ENCODE measurements around the gene OSM. TPM values are rescaled to one million over a fixed set of nuclear protein-coding genes. Genes with fewer than 3 reads are reported as not detected.

OSM gene
- total RNA-seq, 1 donor from 2014 or later: not detected

DNA sequence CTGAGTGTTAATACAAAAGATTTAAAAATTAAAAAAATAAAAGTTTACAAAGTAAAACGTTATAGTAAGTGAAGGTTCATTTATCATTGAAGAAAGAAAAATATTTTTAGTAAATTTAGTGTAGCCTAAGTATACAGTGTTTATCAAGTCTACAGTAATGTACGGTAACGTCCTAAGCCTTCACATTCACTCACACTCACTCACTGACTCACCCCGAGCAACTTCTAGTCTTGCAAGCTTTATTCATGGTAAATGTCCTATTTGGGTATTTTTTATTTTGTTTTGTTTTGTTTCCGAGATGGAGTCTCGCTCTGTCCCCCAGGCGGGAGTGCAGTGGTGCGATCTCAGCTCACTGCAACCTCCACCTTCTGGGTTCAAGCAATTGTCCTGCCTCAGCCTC lies 13.9 kb upstream of the OSM start:
- no peak for DNase-seq (ENCODE audit: low spot score in 2 of 2, unreplicated experiment in 2 of 2)
- H3K27ac Mint-ChIP-seq: no peak overlapping the region
- peaks cover 9% of the 10 kb centered on the region for H3K4me1 Mint-ChIP-seq
- H3K9me3 Mint-ChIP-seq: no peaks in the 10 kb centered on the region
- TF ChIP-seq, protein P1, sequence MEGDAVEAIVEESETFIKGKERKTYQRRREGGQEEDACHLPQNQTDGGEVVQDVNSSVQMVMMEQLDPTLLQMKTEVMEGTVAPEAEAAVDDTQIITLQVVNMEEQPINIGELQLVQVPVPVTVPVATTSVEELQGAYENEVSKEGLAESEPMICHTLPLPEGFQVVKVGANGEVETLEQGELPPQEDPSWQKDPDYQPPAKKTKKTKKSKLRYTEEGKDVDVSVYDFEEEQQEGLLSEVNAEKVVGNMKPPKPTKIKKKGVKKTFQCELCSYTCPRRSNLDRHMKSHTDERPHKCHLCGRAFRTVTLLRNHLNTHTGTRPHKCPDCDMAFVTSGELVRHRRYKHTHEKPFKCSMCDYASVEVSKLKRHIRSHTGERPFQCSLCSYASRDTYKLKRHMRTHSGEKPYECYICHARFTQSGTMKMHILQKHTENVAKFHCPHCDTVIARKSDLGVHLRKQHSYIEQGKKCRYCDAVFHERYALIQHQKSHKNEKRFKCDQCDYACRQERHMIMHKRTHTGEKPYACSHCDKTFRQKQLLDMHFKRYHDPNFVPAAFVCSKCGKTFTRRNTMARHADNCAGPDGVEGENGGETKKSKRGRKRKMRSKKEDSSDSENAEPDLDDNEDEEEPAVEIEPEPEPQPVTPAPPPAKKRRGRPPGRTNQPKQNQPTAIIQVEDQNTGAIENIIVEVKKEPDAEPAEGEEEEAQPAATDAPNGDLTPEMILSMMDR (IDR thresholded peaks at IDR 0.05; ENCODE audit: unreplicated experiment): no peak
- peaks cover 3% of the 10 kb centered on the region for H3K36me3 Mint-ChIP-seq
- no peaks in the 10 kb centered on the region for H3K27me3 Mint-ChIP-seq (ENCODE audit: low read depth)
- H3K4me3 Mint-ChIP-seq: no peak overlapping the region

DNA sequence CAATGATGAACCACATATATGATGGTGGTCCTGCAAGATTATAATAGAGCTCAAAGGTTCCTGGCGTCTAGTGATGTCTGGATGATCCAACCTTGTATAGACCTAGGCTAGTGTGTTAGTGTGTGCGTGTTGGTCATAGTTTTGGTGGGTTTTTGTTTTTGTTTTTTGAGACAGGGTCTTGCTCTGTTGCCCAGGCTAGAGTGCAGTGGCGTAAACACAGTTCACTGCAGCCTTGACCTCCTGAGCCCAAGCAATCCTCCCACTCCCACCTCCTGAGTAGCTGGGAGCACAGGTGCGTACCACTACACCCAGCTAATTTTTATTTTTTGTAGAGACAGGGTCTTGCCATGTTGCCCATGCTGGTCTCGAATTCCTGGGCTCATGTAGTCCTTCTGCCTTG lies 13.3 kb upstream of the OSM start:
- no peak for DNase-seq (ENCODE audit: low spot score in 2 of 2, unreplicated experiment in 2 of 2)
- H3K4me1 Mint-ChIP-seq: peaks cover 9% of the 10 kb centered on the region
- H3K27ac Mint-ChIP-seq: no peak overlapping the region
- H3K4me3 Mint-ChIP-seq: no peak overlapping the region
- peaks cover 2% of the 10 kb centered on the region for H3K36me3 Mint-ChIP-seq
- no peaks in the 10 kb centered on the region for H3K27me3 Mint-ChIP-seq (ENCODE audit: low read depth)
- no peaks in the 10 kb centered on the region for H3K9me3 Mint-ChIP-seq
- TF ChIP-seq, protein P1 (IDR thresholded peaks at IDR 0.05; ENCODE audit: unreplicated experiment): no peak

DNA sequence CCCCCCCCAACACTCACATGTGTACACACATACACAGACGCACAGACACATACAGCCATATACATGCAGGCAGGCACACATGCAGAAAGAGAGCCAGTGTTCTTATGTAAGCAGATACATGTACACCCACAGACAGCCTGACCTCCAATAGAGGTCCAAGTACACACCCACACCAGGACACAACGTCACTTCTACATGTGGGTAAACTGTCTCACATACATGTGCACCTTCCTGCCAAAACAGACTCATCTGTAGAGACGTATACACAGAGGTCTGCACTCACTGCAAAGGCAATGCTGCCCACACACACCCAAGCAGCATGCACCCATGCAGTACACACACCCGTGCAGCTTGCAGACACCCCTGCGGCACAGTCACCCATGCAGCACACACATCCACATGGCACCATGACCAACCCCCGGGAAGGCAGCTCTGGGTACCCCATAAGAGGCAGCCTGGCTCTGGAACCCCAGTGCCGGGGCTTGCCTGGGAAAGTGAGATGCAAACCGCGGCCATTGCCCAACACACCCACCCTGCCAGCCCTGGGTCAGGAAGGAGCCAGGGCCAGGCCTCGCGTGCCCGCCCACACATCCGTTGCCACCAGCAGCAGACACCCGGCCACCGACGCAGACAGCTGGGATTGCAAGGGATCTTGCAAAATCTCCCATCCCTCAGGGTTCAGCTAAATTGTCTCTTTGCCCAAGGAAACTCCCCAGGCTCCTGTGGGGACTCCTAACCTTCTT lies 12.6 kb upstream of the OSM start:
- TF ChIP-seq, protein P1 (IDR thresholded peaks at IDR 0.05; ENCODE audit: unreplicated experiment): no peak
- H3K9me3 Mint-ChIP-seq: no peaks in the 10 kb centered on the region
- H3K27ac Mint-ChIP-seq: no peak overlapping the region
- H3K27me3 Mint-ChIP-seq (ENCODE audit: low read depth): no peaks in the 10 kb centered on the region
- peaks cover 9% of the 10 kb centered on the region for H3K4me1 Mint-ChIP-seq
- no peak for DNase-seq (ENCODE audit: low spot score in 2 of 2, unreplicated experiment in 2 of 2)
- no peaks in the 10 kb centered on the region for H3K36me3 Mint-ChIP-seq
- no peak overlapping the region for H3K4me3 Mint-ChIP-seq

DNA sequence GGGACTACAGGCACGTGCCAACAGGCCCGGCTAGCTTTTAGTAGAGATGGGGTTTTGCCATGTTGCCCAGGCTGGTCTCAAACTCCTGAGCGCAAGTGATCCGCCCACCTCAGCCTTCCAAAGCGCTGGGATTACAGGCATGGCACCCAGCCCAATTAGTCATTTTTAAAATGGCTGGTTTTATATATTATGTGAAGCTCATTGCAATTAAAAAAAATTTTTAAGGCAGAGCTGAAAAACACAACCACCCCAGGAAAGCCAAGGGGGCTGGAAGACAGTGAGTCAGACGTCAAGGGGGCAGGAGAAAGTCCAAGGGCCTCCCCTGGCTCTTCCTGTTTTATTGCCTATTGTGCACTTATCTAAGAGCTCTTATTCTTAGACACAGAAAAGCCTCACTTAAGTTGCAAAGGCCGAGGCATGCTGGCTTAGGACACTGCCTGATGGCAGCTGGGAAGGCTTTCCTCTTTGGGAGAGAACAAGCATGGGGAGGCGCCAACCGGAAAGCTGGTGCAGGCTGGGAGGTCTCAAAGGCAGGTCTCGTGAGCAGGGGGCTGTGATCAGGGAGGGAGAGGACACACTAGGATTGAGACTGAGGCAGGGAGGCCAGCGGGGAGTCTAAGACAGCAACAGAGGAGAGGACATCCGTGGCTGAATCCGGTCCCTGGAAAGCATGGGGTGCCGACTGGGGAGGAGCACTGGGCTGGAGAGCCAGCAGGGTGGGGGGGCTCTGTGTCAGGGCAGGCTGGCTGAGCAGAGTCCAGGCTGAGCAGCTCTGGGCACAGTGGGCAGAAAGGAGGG lies 11.1 kb upstream of the OSM start:
- no peak for DNase-seq (ENCODE audit: low spot score in 2 of 2, unreplicated experiment in 2 of 2)
- H3K4me3 Mint-ChIP-seq: no peak overlapping the region
- H3K4me1 Mint-ChIP-seq: peaks cover 9% of the 10 kb centered on the region
- H3K36me3 Mint-ChIP-seq: no peaks in the 10 kb centered on the region
- H3K9me3 Mint-ChIP-seq: no peaks in the 10 kb centered on the region
- H3K27ac Mint-ChIP-seq: peak overlapping the region; percentile 71
- no peaks in the 10 kb centered on the region for H3K27me3 Mint-ChIP-seq (ENCODE audit: low read depth)
- TF ChIP-seq, protein P1 (IDR thresholded peaks at IDR 0.05; ENCODE audit: unreplicated experiment): no peak

DNA sequence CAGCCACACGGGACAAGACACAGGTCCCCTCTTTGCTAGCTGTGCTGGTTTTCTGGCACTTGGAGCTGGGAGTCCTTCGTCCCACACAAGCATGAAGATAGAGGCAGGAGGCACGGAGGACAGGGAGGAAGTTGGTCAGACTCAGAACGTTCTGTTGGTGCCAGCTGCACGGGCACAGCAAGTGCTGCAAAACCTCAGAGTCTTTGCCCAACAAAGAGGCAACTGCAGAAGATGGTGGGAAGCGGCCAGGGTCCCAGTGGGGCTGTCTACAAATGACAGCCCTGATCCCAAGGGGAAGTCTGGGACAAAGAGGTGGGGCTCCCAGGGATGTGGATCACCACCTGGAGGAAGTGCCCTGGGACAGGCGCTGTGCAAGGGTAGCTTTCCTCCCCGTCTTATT lies 9.4 kb upstream of the OSM start:
- no peaks in the 10 kb centered on the region for H3K9me3 Mint-ChIP-seq
- no peak overlapping the region for H3K4me3 Mint-ChIP-seq
- no peak for DNase-seq (ENCODE audit: low spot score in 2 of 2, unreplicated experiment in 2 of 2)
- no peaks in the 10 kb centered on the region for H3K36me3 Mint-ChIP-seq
- peaks cover 1% of the 10 kb centered on the region for H3K27me3 Mint-ChIP-seq (ENCODE audit: low read depth)
- TF ChIP-seq, protein P1 (IDR thresholded peaks at IDR 0.05; ENCODE audit: unreplicated experiment): no peak
- H3K27ac Mint-ChIP-seq: no peak overlapping the region
- peaks cover 9% of the 10 kb centered on the region for H3K4me1 Mint-ChIP-seq
